HCEC 1CT (cell line): ENCODE data around the gene EPDR1.

Experiments
- DNase-seq: peaks from one replicate; pipeline ENCODE4 v3.0.0-alpha.2; 2017

EPDR1 gene

DNA sequence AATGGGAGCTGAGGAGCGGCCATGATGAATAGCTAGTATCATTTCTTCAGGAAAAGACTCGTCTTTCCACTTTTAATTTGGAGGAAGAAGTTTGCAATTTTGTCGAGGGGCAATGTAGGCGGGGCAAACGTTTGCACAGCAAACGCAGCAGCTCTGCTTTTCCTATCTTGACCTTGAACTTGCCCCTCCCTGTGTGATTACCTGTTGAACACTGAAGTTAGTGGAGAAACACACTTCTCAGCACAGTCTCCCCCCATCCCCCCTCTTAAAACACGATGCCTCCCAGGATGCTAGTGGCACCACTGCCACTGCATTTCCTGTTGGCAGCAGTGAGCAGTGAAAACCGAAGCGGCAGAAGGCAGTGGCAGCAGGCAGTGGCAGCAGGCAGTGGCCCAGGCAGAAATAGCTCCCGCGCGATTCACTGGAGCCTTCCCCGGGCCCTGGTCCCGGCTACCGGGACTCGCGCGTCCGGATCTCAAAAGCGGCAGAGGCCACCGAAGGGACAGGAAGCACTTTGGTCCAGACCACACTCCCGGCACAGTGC, at the start of gene EPDR1:
Gene EPDR1 (plus strand): TSS at position 336 of the 544 bp plus-strand sequence. CDS start 300 bp downstream, outside the sequence.
- no peak for DNase-seq

- DNase-seq: no peak
Measured at GRCh38 chr7:37882086-37882485, 38.4 kb upstream of the EPDR1 start.

DNA sequence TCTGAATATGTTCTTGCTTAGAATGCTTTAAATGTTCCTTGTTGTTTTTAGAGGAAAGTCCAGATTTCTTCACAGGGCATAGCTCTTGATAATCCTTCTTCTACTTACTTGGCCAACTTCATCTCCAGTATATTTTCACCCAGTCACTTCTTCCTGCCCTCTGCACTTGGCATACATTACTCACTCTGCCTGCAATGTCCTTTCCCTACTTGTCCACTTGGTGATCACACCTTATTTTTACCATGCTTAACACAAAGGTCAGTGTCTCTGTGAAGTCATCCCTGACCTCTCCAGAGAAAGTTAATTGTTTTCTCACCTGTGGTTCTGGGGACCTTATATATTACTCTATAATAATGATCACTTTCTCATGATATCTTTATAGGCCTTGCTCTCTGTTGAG, 27.1 kb upstream of the EPDR1 start:
- DNase-seq: no peak

DNA sequence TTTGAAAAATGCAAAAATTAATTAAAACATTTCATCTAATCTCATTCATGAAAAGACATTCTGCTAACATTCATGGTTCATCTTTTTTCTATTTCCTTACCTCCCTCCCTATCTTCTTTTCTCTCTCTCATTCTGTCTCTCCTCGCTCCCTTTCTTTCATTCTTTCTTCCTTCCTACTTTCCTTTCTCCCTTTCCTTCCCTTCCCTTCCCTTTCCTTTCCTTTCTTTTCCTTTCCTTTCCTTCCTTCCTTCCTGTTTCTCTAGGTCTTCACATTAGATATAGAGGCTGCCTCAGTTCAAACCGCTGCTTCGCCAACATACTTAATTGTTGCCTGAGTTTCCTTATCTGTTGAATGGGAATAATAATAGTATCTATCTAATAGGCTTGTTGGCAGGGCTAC, 25.8 kb upstream of the EPDR1 start:
- no peak for DNase-seq

DNA sequence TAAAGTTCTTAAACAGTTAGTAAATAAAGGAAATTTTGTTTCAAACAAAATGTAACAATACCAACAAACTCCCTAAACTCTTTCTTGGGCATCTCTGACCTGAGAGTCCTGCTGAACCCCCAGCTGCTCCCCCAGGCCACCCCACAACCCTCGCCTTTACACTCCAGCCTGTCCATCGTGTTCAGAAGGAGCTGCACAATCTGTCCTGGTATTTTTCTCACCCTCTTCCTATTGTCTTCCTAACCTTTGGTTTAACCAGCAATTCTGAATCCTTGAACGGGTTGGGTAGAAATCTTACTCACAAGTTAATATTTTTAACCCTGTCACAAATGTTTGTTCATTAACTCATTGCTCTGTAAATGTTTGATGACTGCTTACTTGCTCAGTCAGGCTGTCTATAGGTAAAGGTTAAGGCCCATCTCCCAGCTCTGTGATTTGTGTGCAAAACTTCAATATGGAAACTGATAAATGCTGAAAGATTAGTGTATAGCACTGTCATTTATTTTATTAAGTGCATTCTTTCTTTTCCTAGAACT, 20.7 kb upstream of the EPDR1 start:
- no peak for DNase-seq

- no peak for DNase-seq
Measured at GRCh38 chr7:37901236-37901827, 19.1 kb upstream of the EPDR1 start.

DNA sequence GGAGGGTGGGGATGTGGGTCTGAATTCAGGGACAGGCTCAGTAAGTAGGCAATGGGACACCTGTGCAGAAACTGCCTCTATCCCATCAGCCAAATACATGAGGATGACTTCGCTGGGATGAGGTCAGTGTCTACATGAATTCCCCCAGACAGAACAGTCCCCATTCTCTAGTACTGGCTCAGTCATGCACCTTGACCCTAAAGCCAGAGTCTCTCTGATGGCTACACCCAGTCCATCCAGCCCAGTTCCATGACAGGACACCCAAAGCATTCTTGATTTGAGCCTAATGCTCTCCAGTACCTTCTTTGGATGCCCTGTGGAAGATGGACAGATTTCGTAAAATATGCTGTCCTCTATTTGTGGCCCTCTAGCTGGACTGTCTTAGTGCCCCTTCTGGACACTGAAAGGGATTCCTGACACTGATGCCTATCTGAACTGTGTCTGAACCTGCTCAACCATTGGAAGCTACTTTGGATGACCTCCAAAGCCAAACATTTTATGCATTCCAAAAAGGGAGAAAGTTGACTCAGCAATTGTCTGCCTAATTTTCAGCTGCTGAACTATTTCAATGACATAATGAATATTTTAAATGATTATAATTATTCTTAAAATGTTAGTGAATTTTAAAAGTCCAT, 18.4 kb upstream of the EPDR1 start:
- no peak for DNase-seq

DNA sequence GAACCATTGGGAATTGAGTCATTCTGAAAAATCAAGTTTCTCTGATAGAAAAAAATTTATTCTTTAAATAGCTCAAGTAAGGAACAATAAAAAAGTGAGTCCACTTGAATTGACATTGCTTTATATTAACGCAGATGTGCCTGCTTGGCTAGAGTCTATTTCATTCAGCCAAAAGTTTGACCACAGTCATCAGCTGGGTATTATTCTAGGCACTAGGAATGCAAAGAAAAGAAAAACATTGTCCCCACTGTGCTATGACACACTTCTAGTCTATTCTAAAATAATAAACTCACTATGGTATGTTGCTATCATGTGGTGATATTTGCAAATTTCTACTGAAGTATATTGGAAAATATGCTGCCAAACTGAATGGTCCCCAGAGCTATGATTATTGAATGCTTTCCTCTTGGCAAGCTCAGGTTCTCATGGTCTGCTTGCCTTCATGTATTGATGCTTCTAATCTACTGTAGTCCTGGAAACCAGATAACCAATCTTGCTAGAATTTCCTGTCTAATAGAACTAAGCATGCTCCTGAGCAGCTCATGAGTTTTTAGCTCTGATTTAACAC, 12.1 kb upstream of the EPDR1 start:
- no peak for DNase-seq

DNA sequence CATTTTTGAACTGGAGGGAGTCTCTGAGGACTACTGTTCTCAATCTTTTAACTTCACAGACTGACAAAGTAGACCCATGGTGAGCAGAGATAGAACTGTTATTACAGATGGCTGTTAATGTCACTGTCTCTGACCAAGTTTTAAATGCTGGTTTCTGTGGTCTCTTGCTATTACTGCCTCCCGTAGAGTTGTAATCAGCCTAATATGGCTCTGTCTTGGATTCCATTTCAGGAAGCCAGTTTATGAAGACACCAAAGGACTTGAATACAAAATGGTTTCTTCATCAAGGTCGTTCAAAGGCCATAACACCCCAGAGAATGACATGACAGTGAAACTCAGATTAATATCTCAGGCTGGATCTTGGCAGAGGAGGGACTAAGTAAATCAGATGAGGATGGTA, 7.7 kb upstream of the EPDR1 start:
- no peak for DNase-seq

GRCh38 chr7:37915438-37915837, 5.0 kb upstream of the EPDR1 start:
- DNase-seq: no peak

- DNase-seq: no peak
Measured at GRCh38 chr7:37916017-37916672, 4.3 kb upstream of the EPDR1 start.

DNA sequence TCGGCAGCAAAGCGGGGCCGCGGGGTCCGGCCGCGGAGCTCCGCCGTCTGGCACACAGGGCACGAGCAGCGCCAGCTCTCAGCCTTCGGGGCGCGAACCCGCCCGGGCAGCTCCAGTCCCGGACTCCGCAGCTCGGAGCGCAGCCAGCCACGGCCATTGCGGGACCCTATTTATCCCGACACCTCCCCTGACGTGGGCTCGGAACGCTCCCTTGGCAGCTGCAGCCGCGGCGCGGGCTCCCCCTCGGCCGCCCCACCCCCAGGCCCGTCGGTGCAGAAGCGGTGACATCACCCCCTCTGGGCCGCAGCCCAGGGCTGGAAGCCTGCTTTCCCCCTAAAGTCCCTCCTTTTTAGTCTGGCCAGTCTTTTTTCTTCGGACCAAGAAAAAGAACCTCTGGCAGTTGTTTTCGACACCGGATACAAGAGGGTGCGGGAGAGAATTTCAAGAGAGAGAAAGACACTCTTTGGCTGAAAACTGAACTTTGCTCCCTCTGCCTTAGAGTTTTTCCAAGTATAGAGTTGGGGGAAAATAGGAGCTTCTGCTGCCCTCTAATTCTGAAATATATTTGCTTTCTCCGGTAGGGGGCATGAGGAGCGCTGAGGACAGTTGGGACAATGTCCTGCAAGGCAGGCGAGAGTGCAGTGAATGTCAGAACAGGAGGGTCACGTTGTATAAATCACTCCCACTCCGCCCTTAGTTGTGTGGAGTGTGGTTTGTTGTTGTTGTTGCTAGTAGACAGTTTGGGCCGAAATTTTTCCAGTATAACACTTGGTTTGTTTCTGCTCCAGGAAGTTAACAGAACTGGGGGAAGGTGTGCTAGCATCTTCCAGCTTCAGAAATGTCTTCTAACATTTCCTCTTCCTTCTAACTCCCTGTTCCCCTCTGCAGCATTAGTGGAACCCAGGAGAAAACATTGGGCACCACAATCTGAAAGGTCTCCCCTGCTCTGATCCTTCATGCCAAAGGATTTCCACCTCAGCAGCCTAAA, 3.5 kb upstream of the EPDR1 start, which contains the start of gene SFRP4:
Gene SFRP4 (minus strand): TSS at position 145 of the 988 bp plus-strand sequence. CDS start 280 bp downstream, outside the sequence.
- DNase-seq: no peak

DNA sequence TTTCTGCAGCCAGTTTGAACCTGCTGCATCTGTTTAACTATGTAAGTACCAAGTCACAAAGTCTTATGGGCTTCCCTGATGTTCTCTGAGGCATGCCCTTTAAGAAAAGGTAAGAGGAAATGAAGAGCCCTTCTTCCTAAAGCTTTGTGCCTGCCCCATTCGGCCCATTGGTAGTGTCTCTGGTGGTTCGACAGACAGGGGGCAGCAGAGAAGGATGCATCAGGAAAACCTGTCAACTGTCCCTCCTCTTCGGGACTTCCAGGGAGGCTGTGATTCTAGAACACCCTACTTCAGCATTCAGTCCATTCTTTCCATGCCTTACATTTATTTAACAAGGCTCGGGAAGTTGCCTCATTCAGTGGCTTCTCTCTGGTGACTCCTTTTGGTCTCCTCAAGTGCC, 1.9 kb upstream of the EPDR1 start:
- no peak for DNase-seq

GRCh38 chr7:37920849-37921805, 687 bp downstream of the EPDR1 start:
- DNase-seq: no peak

DNA sequence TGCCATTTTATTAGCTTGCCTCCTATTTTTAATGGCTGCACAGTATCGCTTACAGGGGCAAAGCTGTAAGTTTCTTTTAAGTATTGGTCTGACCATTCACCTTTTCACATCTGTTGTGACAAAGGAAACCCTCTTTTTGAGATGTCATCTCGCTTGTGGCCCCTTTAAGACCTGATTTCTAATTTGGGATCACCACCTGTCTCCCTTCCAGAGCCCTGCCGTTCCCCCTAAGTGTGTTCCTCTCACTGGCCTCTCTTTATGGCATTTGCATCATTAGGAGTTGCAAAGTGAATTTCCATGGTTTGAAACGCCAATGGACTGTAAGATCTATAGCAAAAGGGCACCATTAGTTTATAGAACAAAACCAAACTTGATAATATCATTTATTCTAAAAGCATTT, 1.4 kb downstream of the EPDR1 start:
- no peak for DNase-seq

DNA sequence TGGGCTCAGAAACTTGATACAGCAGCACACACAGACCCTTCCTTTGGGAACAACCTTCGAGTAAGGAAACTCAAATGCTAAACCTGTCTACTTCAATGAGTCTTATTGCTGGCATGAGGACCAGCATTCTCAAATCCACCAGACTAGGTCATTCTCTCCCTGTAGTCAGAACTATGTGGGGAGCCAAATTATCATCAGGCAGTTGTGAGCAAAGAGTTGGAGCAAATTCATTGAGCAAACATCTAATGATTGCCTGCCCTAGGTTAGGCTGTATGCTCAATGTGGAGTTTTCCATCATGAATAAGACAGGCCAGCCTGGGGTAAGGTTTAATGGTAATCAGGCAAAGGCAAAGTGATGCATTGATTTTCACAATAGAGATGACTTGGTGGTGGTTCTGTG, 3.6 kb downstream of the EPDR1 start:
- no peak for DNase-seq

DNA sequence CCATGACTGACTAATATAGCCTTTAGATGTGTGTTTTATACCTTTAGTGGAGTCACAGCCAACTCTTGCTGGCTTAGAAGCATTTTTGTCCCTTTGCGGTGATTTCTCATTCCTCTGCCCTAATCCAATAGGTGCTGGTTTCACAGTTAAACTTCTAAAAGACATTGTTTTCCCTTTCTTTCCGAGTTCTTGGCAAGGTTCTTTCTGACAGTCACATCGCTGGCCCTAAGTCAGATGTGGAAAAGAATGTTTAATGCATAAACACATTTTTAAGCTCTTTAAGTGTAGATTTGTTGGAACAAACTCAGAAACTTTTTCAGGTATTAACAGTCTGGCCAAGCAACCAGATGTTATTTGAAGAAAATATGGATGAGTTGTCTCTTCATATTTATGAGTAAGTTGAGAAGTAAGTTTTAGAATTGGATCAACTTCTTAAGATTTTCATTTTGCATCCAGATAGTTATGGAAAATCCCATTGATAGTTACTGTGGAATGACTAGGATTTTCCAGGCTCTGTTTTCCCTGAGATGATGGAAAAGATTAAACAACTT, 4.1 kb downstream of the EPDR1 start:
- no peak for DNase-seq

GRCh38 chr7:37925620-37926019, 5.2 kb downstream of the EPDR1 start:
- no peak for DNase-seq

DNA sequence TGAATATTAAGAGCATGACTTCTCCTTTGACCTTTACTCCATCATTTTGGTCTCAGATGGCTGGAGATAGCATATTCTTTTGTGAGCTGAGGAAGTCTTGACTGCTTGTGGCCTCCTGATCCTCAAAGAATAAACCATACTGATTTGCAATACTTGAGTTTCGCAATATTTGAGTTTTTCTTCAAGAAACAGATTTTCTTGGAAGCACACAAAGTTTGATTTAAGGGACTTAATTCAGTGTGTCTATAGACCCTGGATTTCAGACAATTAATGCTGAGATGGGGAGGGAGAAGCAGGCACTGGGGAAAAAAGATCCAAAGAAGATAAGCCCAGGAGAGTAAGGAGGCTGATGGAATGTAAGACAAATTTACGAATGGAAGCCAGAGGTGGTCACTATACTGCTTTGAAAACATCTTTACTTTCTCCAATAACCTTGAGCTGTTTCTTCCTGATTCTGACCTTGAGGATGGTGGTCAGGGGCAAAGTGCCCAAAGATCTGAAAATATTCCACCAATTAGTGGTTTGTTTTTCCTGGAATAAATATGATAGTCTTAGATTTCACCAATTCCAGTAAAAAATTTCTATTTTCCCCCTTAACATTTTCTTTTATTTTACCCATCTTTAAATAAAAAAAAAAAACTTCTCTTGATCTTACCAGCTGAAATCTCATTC, 7.5 kb downstream of the EPDR1 start:
- DNase-seq: no peak

- DNase-seq: no peak
Measured at GRCh38 chr7:37928878-37929277, 8.4 kb downstream of the EPDR1 start.
